Gastrocnemius medialis (tissue), 4 donors: ENCODE results near the gene AGBL1. TPM values are rescaled to one million over a fixed set of nuclear protein-coding genes. Genes with fewer than 3 reads are reported as not detected.

Source experiments
- ATAC-seq, 2 donors: fragments of 150-250 bp; one replicate each; pipeline ENCODE4 v1.9.1; 2016
- DNase-seq, 2 donors: peaks; one replicate each; pipeline ENCODE4 v3.0.0-alpha.2; 2019
- H3K27ac ChIP-seq, 4 donors: fragments of 200-600 bp; sonication (generic); 1 replicate in 1 of 4; 2 replicates in 3 of 4; pipeline ENCODE4 v1.5.1; 2016 to 2018; ENCODE audit warnings: mild to moderate bottlenecking in 2 of 4, moderate library complexity in 1 of 4
- H3K27me3 ChIP-seq, 3 donors: fragments of 200-600 bp; sonication (generic) in 2 of 3; 1 replicate in 1 of 3; 2 replicates in 2 of 3; pipeline versions ENCODE4 v1.5.1 to v1.6.0; 2016 to 2019; ENCODE audit warnings: mild to moderate bottlenecking in 1 of 3, moderate library complexity in 1 of 3
- H3K36me3 ChIP-seq, 2 donors: fragments of 200-600 bp; sonication (generic) in 1 of 2; one replicate each; pipeline ENCODE4 v1.5.1; 2017 to 2018
- H3K4me1 ChIP-seq, 2 donors: fragments of 200-600 bp; sonication (generic) in 1 of 2; one replicate each; pipeline ENCODE4 v1.5.1; 2016 to 2017; ENCODE audit warnings: mild to moderate bottlenecking in 2 of 2
- H3K4me3 ChIP-seq, 4 donors: fragments of 200-600 bp; sonication (generic) in 3 of 4; 1 replicate in 1 of 4; 2 replicates in 3 of 4; pipeline ENCODE4 v1.5.1; 2016 to 2019; ENCODE audit warnings: mild to moderate bottlenecking in 2 of 4
- H3K9me3 ChIP-seq, 3 donors: fragments of 200-600 bp; sonication (generic) in 2 of 3; 1 replicate in 1 of 3; 2 replicates in 2 of 3; pipeline ENCODE4 v1.5.1; 2016 to 2019
- POLR2A ChIP-seq, 2 donors: fragments of 450-650 bp; IDR thresholded peaks; one replicate each; pipeline ENCODE4 v1.6.1; 2017; ENCODE audit warnings: antibody characterized with exemption in 2 of 2, mild to moderate bottlenecking in 2 of 2, moderate library complexity in 2 of 2
- in situ Hi-C, 4 donors: fragments of 200-750 bp; cut with MboI; loops; one replicate each; pipeline versions ENCODE4 v1.15.0 to v1.8.0; 2017; ENCODE audit warnings: low sequenced_read_pairs in 4 of 4
- intact Hi-C: fragments of 100-400 bp; cut with DNase I; formaldehyde crosslinking; loops from one replicate; pipeline ENCODE4 v1.15.1; 2023; ENCODE audit warnings: low total_unique reads
- total RNA-seq, 4 donors: library from RNA; depleted of rRNA; stranded (reverse); fragments of >200 nt; gene quantifications; one replicate each; pipeline versions ENCODE4 v1.1.0 to v1.2.3, GENCODE V29; 2016
- TF ChIP-seq, protein P1 (sequence below), 5 experiments: fragments of 450-650 bp in 3 of 5; fragments of 200-600 bp in 2 of 5; sonication (generic) in 2 of 5; IDR thresholded peaks in 4 of 5; conservative IDR thresholded peaks in 1 of 5; 1 replicate in 4 of 5; 2 replicates in 1 of 5; pipeline ENCODE4 v1.5.1; 2016 to 2019; ENCODE audit warnings: antibody characterized with exemption in 5 of 5, mild to moderate bottlenecking in 3 of 5, moderate library complexity in 3 of 5

The AGBL1 gene
- total RNA-seq, 4 donors from 2014 or later, result 3.8 to 29.7 (median 15.9) TPM

DNA sequence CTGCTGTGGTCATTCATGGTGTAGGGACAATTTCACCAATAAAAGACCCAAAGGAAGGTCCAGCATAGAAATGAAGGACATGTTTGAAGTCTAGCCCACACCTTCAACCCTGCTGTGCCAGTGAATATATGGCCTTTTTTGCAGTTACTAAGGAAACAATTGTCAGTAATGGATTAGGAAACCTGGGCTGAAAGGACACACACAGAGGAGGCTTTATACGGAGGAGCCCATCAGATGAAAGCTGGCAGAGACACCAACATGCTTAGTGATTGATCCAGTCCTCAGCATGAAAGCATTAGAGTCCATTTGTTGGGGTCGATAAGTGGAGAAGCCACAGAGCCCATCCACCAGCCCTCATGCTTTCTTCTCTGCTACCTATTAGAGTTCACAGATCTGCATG, 584.3 kb downstream of the AGBL1 start:
- Histone ChIP-seq H3K9me3 (no peaks in the 10 kb centered on the region), H3K4me3 (no peak overlapping the region), H3K36me3 (no peaks in the 10 kb centered on the region), H3K4me1 (no peaks in the 10 kb centered on the region), H3K27me3 (no peaks in the 10 kb centered on the region), H3K27ac (no peak overlapping the region)
- in situ Hi-C loops (no loop called here), intact Hi-C loops (no loop called here)
- TF ChIP-seq, protein P1, sequence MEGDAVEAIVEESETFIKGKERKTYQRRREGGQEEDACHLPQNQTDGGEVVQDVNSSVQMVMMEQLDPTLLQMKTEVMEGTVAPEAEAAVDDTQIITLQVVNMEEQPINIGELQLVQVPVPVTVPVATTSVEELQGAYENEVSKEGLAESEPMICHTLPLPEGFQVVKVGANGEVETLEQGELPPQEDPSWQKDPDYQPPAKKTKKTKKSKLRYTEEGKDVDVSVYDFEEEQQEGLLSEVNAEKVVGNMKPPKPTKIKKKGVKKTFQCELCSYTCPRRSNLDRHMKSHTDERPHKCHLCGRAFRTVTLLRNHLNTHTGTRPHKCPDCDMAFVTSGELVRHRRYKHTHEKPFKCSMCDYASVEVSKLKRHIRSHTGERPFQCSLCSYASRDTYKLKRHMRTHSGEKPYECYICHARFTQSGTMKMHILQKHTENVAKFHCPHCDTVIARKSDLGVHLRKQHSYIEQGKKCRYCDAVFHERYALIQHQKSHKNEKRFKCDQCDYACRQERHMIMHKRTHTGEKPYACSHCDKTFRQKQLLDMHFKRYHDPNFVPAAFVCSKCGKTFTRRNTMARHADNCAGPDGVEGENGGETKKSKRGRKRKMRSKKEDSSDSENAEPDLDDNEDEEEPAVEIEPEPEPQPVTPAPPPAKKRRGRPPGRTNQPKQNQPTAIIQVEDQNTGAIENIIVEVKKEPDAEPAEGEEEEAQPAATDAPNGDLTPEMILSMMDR (IDR thresholded peaks at IDR 0.05 in 4 of 5, conservative IDR thresholded peaks at IDR 0.05 in 1 of 5), result no peak
- no peak for TF ChIP-seq POLR2A (IDR thresholded peaks at IDR 0.05)
- ATAC-seq (no peak), DNase-seq (no peak)

- Histone ChIP-seq H3K4me1 (no peaks in the 10 kb centered on the region), H3K9me3 (no peaks in the 10 kb centered on the region), H3K4me3 (no peak overlapping the region), H3K27me3 (no peaks in the 10 kb centered on the region), H3K36me3 (no peaks in the 10 kb centered on the region), H3K27ac (no peak overlapping the region)
- DNase-seq (no peak), ATAC-seq (no peak)
- in situ Hi-C loops (no loop called here), intact Hi-C loops (no loop called here)
- TF ChIP-seq POLR2A (IDR thresholded peaks at IDR 0.05), result no peak
- TF ChIP-seq, protein P1 (IDR thresholded peaks at IDR 0.05 in 4 of 5, conservative IDR thresholded peaks at IDR 0.05 in 1 of 5), result no peak
Observed at GRCh38 chr15:86664581-86664980, 584.9 kb downstream of the AGBL1 start.

GRCh38 chr15:86676002-86676401, 596.3 kb downstream of the AGBL1 start:
- no peaks in the 10 kb centered on the region for H3K36me3 ChIP-seq
- no peaks in the 10 kb centered on the region for H3K9me3 ChIP-seq
- DNase-seq (no peak), ATAC-seq (no peak)
- no peaks in the 10 kb centered on the region for H3K27me3 ChIP-seq
- no peak overlapping the region for H3K27ac ChIP-seq
- H3K4me3 ChIP-seq, result no peak overlapping the region
- intact Hi-C loops (no loop called here), in situ Hi-C loops (no loop called here)
- TF ChIP-seq POLR2A (IDR thresholded peaks at IDR 0.05), result no peak
- TF ChIP-seq, protein P1 (IDR thresholded peaks at IDR 0.05 in 4 of 5, conservative IDR thresholded peaks at IDR 0.05 in 1 of 5), result no peak
- H3K4me1 ChIP-seq, result no peaks in the 10 kb centered on the region

- H3K9me3 ChIP-seq, result no peaks in the 10 kb centered on the region
- no peak overlapping the region for H3K4me3 ChIP-seq
- in situ Hi-C loops, result no loop called here
- peaks cover 0 to 5% of the 10 kb centered on the region in 2 donors for H3K4me1 ChIP-seq
- ATAC-seq, result no peak
- intact Hi-C loops, result no loop called here
- no peak for TF ChIP-seq POLR2A (IDR thresholded peaks at IDR 0.05)
- TF ChIP-seq, protein P1 (IDR thresholded peaks at IDR 0.05 in 4 of 5, conservative IDR thresholded peaks at IDR 0.05 in 1 of 5), result no peak
- no peaks in the 10 kb centered on the region for H3K36me3 ChIP-seq
- H3K27me3 ChIP-seq, result no peaks in the 10 kb centered on the region
- H3K27ac ChIP-seq, result no peak overlapping the region
- DNase-seq, result no peak
Observed at GRCh38 chr15:86677278-86677677, 597.6 kb downstream of the AGBL1 start.

- TF ChIP-seq, protein P1 (IDR thresholded peaks at IDR 0.05 in 4 of 5, conservative IDR thresholded peaks at IDR 0.05 in 1 of 5), result no peak
- TF ChIP-seq POLR2A (IDR thresholded peaks at IDR 0.05), result no peak
Observed at GRCh38 chr15:86685263-86685662, 605.6 kb downstream of the AGBL1 start.

More at GRCh38 chr15:86685263-86685662, 605.6 kb downstream of the AGBL1 start:
- H3K27me3 ChIP-seq, result no peaks in the 10 kb centered on the region
- intact Hi-C loops, result no loop called here
- DNase-seq, result no peak
- H3K4me1 ChIP-seq, result peaks cover 0 to 12% of the 10 kb centered on the region in 2 donors
- H3K4me3 ChIP-seq, result no peak overlapping the region
- H3K9me3 ChIP-seq, result no peaks in the 10 kb centered on the region
- H3K36me3 ChIP-seq, result no peaks in the 10 kb centered on the region
- no peak for ATAC-seq
- in situ Hi-C loops, result no loop called here
- H3K27ac ChIP-seq, result no peak overlapping the region
